Subcutaneous adipose tissue (tissue), 4 donors: ENCODE results near the gene ANKRD11. TPM values are rescaled to one million over a fixed set of nuclear protein-coding genes. Genes with fewer than 3 reads are reported as not detected.

Source experiments
- small RNA-seq: library from RNA; depleted of rRNA; stranded (forward); fragments of <200 nt; gene quantifications from one replicate; pipeline ENCODE3, GENCODE V24; 2016
- total RNA-seq, 4 donors: library from RNA; depleted of rRNA; stranded (reverse); fragments of >200 nt; gene quantifications; one replicate each; pipeline ENCODE4 v1.1.0, GENCODE V29; 2016
- TF ChIP-seq, protein P1 (sequence below): fragments of 450-650 bp; IDR thresholded peaks from one replicate; pipeline ENCODE4 v1.5.1; 2016; ENCODE audit warnings: low read depth, mild to moderate bottlenecking, control low read depth, antibody characterized with exemption, moderate library complexity

The ANKRD11 gene
- total RNA-seq, 4 donors from 2014 or later = 56.1 to 190 (median 62.6) TPM

DNA sequence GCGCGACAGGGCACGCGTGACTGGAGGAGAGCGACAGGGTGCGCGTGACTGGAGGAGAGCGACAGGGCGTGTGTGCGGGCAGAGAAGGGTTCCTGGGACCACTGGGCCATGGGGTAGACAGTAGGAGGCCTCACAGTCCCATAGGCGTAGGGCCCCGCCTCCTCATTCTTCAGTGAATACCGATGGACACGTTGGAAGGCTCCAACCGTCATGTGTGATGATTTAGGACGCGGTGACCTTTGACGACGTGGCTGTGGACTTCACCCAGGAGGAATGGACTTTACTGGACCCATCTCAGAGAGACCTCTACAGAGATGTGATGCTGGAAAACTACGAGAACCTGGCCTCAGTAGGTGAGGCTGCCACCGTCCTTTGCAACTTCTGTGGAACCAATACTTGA lies 267.4 kb downstream of the ANKRD11 start:
- TF ChIP-seq, protein P1, sequence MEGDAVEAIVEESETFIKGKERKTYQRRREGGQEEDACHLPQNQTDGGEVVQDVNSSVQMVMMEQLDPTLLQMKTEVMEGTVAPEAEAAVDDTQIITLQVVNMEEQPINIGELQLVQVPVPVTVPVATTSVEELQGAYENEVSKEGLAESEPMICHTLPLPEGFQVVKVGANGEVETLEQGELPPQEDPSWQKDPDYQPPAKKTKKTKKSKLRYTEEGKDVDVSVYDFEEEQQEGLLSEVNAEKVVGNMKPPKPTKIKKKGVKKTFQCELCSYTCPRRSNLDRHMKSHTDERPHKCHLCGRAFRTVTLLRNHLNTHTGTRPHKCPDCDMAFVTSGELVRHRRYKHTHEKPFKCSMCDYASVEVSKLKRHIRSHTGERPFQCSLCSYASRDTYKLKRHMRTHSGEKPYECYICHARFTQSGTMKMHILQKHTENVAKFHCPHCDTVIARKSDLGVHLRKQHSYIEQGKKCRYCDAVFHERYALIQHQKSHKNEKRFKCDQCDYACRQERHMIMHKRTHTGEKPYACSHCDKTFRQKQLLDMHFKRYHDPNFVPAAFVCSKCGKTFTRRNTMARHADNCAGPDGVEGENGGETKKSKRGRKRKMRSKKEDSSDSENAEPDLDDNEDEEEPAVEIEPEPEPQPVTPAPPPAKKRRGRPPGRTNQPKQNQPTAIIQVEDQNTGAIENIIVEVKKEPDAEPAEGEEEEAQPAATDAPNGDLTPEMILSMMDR = no peak

DNA sequence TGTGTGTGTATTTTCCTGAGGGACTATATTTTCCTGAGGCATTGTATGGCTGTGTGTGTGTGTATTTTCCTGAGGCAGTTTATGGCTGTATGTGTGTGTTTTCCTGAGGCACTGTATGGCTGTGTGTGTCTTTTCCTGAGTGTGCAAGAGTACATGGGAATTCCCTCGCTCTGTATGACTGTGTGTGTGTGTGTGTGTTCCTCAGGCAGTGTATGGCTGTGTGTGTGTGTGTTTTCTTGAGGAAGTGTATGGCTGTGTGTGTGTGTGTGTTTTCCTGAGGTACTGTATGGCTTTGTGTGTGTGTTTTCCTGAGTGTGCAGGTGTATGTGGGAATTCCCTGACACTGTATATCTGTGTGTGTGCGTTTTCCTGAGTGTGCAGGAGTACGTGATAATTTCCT lies 268.8 kb downstream of the ANKRD11 start:
- TF ChIP-seq, protein P1 = no peak

DNA sequence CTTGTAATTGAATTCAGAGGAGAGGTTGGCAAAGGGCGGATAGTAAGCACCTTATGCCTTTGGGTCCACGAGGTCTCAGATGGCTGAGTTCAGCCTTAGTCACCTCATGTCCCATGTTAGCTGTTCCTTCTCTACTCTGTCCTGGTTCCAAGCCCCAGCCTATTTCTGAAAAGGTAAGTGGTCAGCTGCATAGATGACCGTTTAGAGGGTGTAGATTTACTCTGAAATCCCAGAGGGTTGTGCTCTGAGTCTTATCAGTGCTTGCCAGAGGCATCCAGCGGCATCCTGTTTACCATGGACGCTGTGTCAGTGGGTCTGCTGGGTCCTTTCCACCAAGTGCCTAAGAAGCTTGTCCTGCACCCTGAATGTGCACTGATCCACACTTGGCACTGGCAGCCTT lies 271.0 kb downstream of the ANKRD11 start:
- TF ChIP-seq, protein P1 = no peak

Small RNAs within 50 kb of the gene (small RNA-seq; reads per million reads assigned to genes)
- not detected for gene RNU6-430P

Other genes starting within 250 kb of the ANKRD11 start
- 100 to 1,000 TPM in 2 of 4 donors, 10 to 100 TPM in 2; 83.3 to 152 (median 105) TPM for gene SPG7, start 17.8 kb upstream of the ANKRD11 start, total RNA-seq
- 1,000 to 10,000 TPM; 2,408 to 5,801 (median 4,379) TPM for gene RPL13, start 70.1 kb upstream of the ANKRD11 start, total RNA-seq
- not detected for gene CPNE7, start 85.2 kb upstream of the ANKRD11 start, total RNA-seq
- gene DPEP1, start 123.1 kb upstream of the ANKRD11 start, total RNA-seq = 1 to 10 TPM in 1 of 4 donors, not detected in 3; 2.3 TPM
- 10 to 100 TPM; 40.4 to 64.3 (median 50.3) TPM for gene CHMP1A, start 167.1 kb upstream of the ANKRD11 start, total RNA-seq
- 1 to 10 TPM; 2.5 to 7.0 (median 5.4) TPM for gene SPATA33, start 167.3 kb upstream of the ANKRD11 start, total RNA-seq
- 10 to 100 TPM; 15.0 to 38.4 (median 29.0) TPM for gene CDK10, start 196.1 kb upstream of the ANKRD11 start, total RNA-seq
- 10 to 100 TPM in 2 of 4 donors, 1 to 10 TPM in 2; 7.7 to 10.7 (median 9.4) TPM for gene SPATA2L, start 211.1 kb upstream of the ANKRD11 start, total RNA-seq
- gene VPS9D1, start 230.3 kb upstream of the ANKRD11 start, total RNA-seq = 10 to 100 TPM in 1 of 4 donors, 1 to 10 TPM in 3; 1.5 to 10.5 (median 3.6) TPM
- 10 to 100 TPM; 10.9 to 39.6 (median 22.2) TPM for gene ZNF276, start 231.0 kb upstream of the ANKRD11 start, total RNA-seq